ENCODE measurements around the gene MTREX. TPM values are rescaled to one million over a fixed set of nuclear protein-coding genes. Genes with fewer than 3 reads are reported as not detected.

MTREX gene
- total RNA-seq, 3 donors from 2014 or later, result 115 to 121 (median 117) TPM

DNA sequence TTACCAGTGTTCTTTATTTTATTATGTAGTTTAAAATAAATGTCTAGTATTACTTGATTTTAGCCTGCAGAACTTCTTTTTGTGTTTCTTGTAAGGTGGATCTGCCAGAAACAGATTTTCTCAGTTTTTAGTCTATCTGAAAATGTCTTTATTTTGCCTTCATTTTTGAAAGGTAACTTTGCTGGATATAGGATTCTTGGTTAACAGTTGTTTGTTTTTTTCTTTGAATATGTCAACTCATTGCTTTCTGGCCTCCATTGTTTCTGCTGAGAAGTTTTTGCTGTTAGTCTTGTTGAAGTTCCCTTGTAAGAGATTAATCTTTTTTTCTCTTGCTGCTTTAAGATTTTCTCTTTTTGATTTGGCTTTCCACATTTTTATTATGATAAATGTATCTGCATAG is 75.5 kb downstream of the MTREX start:
- Mint-ChIP-seq H3K9me3 (peaks cover 22% of the 10 kb centered on the region), H3K36me3 (ENCODE audit: insufficient read depth) (peaks cover 72% of the 10 kb centered on the region), H3K27me3 (ENCODE audit: low read depth) (no peaks in the 10 kb centered on the region), H3K4me1 (ENCODE audit: low read depth) (peaks cover 13% of the 10 kb centered on the region), H3K4me3 (no peak overlapping the region)
- DNase-seq (no peak), ATAC-seq (no peak)

DNA sequence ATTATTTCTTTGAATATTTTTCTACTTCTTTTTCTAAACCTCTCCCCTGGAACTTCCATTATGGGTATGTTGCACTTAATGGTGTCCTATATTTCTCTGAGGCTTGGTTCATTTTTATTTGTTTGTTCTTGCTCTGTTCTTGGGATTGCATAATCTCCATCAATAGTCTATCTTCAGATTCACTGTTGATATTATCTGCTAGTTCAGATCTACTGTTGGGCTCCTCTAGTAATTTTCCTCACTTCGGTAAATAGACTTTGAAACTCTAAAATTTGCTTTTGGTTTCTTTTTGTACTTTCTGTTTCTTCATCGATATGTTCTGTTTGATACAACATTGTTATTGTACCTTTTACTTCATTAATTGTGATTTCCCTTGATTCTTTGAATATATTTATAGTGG is 76.3 kb downstream of the MTREX start:
- Mint-ChIP-seq H3K4me1 (ENCODE audit: low read depth) (peaks cover 13% of the 10 kb centered on the region), H3K4me3 (peak overlapping the region; percentile 7), H3K36me3 (ENCODE audit: insufficient read depth) (peaks cover 70% of the 10 kb centered on the region), H3K9me3 (peaks cover 22% of the 10 kb centered on the region), H3K27me3 (ENCODE audit: low read depth) (no peaks in the 10 kb centered on the region)
- ATAC-seq (no peak), DNase-seq (no peak)

DNA sequence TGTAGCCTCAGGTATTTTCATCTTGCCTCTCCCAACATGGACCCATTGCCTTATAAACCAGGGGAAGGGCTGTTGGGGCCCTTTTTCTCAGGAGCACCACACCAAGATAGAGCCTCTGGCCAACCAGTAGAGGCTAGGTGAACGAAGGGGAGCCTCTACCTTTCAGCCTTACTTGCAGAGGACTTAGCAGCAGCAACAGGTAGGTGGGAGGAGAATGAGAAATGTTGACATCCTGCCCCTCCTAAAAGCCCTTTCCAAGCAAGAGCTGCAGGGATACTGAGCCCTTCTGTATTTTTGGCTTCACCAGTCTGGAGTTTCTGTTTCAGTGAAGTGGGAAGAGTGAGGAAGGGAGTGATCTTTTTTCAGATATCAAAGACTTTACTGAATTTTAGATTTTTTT is 77.4 kb downstream of the MTREX start:
- H3K27me3 Mint-ChIP-seq (ENCODE audit: low read depth), result no peaks in the 10 kb centered on the region

DNA sequence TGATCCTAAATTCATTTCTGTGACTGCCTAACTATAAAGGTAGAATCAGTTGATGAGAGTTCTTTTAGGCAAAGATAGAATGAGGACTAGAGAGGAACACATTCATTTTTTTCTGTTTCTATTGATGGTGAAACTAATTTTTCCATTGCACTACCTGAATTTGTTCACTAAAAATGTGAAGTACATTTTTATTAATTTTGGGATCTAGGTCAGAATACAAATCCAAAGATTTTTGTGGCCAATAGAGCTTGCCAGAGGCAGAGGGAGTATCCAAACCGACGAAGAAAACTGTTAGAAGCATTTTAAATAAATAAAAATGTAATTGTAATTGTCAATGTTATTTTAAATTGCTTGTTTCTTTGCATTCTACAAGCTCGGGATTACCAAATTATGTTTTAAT is 78.1 kb downstream of the MTREX start:
- ATAC-seq (no peak), DNase-seq (no peak)
- Mint-ChIP-seq H3K27me3 (ENCODE audit: low read depth) (no peaks in the 10 kb centered on the region), H3K9me3 (peaks cover 22% of the 10 kb centered on the region), H3K4me1 (ENCODE audit: low read depth) (peaks cover 13% of the 10 kb centered on the region), H3K36me3 (ENCODE audit: insufficient read depth) (peaks cover 69% of the 10 kb centered on the region), H3K4me3 (no peak overlapping the region)

More for the DNA sequence above, 77.4 kb downstream of the MTREX start:
- Mint-ChIP-seq H3K36me3 (ENCODE audit: insufficient read depth) (peaks cover 69% of the 10 kb centered on the region), H3K4me1 (ENCODE audit: low read depth) (peaks cover 13% of the 10 kb centered on the region), H3K4me3 (no peak overlapping the region), H3K9me3 (peaks cover 22% of the 10 kb centered on the region)
- DNase-seq (no peak), ATAC-seq (no peak)

DNA sequence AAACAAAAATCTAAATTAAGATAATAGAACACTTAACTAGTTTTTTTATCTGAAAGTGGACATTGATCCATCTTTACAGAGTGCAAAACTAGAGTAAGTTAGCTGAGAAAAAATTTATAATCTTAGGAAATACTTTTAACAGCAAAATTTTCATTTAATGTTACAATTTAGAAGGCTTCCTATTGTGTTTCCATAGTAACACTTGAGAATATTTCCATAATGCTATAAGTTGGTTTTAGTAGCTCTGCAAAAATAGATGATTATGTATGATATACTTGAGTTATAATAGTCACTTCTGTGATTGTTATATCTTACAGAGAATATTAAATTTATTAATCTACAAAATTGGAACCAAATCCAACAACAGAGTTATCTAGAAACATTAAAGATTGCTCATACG is 78.6 kb downstream of the MTREX start:
- Mint-ChIP-seq H3K27me3 (ENCODE audit: low read depth) (no peaks in the 10 kb centered on the region), H3K36me3 (ENCODE audit: insufficient read depth) (peaks cover 68% of the 10 kb centered on the region), H3K9me3 (peaks cover 19% of the 10 kb centered on the region), H3K4me3 (no peak overlapping the region), H3K4me1 (ENCODE audit: low read depth) (peaks cover 13% of the 10 kb centered on the region)
- no peak for ATAC-seq
- DNase-seq, result no peak

DNA sequence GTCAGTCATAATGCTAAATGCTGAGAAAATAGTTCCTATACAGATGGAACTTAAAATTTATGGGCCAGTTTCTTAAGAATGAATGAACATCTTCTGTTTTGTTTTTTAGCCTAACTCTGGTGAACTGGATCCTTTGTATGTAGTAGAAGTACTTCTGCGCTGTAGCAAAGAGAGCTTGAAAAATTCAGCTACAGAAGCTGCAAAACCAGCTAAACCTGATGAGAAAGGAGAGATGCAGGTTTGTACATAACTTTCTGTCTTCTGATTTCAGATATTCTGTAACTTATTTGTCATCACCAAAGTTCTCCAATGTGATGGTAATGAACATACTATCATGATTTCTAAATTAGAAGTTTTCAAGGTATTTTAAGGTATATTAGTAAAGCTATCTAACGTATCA is 80.1 kb downstream of the MTREX start:
- DNase-seq, result no peak
- Mint-ChIP-seq H3K36me3 (ENCODE audit: insufficient read depth) (peaks cover 68% of the 10 kb centered on the region), H3K27me3 (ENCODE audit: low read depth) (no peaks in the 10 kb centered on the region), H3K4me3 (no peak overlapping the region), H3K4me1 (ENCODE audit: low read depth) (peaks cover 13% of the 10 kb centered on the region), H3K9me3 (peaks cover 13% of the 10 kb centered on the region)
- no peak for ATAC-seq

DNA sequence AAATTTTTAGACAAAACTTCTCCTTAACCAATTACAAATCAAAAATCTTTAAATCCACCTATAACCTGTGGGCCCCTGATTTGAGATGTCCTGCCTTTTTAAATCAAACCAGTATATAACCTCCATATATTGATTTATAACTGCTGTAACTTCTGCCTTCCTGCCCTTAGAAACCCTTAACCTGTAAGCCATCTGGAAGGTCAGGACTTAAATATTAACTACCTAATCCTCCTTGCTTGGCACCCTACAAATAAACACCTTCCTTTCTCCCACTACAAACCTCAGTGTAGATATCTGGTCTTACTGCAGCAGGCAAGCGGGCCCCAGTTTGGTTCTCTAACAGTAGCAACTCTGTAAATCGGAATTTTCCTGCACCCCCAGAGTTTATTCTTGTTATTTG is 83.9 kb downstream of the MTREX start:
- Mint-ChIP-seq H3K36me3 (ENCODE audit: insufficient read depth) (peaks cover 58% of the 10 kb centered on the region), H3K9me3 (no peaks in the 10 kb centered on the region), H3K27me3 (ENCODE audit: low read depth) (no peaks in the 10 kb centered on the region), H3K4me3 (no peak overlapping the region), H3K4me1 (ENCODE audit: low read depth) (peaks cover 2% of the 10 kb centered on the region)
- ATAC-seq, result no peak
- no peak for DNase-seq

DNA sequence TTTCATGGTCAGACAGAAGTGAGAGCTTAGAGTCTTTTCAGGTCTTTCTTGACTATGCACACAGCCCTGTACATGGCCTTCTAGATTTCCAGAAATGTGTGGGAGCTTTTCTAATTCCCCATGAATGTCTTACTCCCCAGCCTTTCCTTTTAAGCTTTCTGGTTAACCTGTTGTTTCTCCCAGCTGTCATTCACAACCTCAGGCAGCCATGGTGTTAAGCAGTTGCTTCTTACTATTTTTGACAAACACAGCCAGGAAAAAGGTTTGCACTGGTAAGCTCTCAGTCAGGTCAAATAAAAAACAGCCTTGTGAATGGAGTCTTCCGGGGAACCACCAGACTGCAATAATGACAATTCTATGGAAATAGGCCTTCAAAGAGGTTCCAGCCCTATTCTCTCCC is 84.9 kb downstream of the MTREX start:
- no peaks in the 10 kb centered on the region for H3K27me3 Mint-ChIP-seq (ENCODE audit: low read depth)
- no peaks in the 10 kb centered on the region for H3K9me3 Mint-ChIP-seq
- ATAC-seq (no peak), DNase-seq (no peak)
- no peak overlapping the region for H3K4me3 Mint-ChIP-seq
- peaks cover 60% of the 10 kb centered on the region for H3K36me3 Mint-ChIP-seq (ENCODE audit: insufficient read depth)
- peaks cover 2% of the 10 kb centered on the region for H3K4me1 Mint-ChIP-seq (ENCODE audit: low read depth)

DNA sequence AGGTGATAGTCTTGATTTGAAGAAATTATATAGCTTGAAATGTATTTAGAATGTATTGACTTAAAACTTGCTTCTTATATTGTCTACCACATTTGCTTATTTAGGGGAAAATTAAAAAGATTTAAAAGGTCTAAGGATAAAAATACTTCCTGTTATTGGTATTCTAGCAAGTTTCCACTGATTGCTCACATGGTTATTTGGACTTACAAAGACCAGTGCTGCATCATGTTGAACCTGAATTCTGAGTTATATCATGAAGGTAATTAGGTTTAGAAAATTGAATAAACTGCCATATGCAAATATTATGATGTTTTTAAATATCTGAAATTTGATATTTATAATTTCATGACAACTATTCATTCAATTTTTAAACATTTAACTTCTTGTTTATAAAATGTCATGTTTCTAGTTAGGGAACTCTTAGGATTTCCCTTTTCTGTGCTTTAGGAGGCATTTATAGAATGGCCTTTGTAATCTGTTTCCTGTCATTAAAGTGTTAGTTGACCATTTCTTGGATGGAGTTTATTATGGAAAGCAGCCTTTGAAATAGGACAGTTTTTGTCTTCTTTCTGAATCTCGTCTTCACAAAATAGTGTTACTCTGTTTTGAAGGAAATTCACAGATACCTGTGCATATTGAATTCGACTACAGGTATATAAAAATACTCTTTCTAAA is 85.8 kb downstream of the MTREX start:
- H3K4me3 Mint-ChIP-seq, result no peak overlapping the region
- DNase-seq (no peak), ATAC-seq (no peak)
- H3K36me3 Mint-ChIP-seq (ENCODE audit: insufficient read depth), result peaks cover 55% of the 10 kb centered on the region
- H3K9me3 Mint-ChIP-seq, result no peaks in the 10 kb centered on the region
- peaks cover 2% of the 10 kb centered on the region for H3K4me1 Mint-ChIP-seq (ENCODE audit: low read depth)
- no peaks in the 10 kb centered on the region for H3K27me3 Mint-ChIP-seq (ENCODE audit: low read depth)

DNA sequence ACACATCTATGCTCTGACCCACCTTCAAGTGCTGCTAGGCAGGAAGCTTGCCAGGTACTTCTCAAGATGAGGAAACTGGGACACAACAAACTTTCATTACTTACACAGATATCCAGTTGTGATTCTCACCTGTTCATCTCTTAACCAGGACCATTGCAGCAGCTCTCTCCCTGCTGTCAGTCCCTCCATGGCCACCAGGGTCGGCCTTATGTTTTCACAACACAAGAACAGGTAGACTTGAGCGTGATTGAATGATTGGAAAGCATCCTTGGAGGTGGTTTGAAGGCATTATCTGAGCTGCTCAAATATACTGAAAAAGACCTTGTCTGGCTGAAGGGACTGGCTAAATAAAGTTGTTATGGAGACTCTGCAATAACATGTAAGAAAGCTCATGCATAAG is 94.4 kb downstream of the MTREX start:
- H3K9me3 Mint-ChIP-seq, result no peaks in the 10 kb centered on the region
- ATAC-seq (no peak), DNase-seq (no peak)
- H3K27me3 Mint-ChIP-seq (ENCODE audit: low read depth), result no peaks in the 10 kb centered on the region
- no peaks in the 10 kb centered on the region for H3K4me1 Mint-ChIP-seq (ENCODE audit: low read depth)
- no peak overlapping the region for H3K4me3 Mint-ChIP-seq
- peaks cover 26% of the 10 kb centered on the region for H3K36me3 Mint-ChIP-seq (ENCODE audit: insufficient read depth)

DNA sequence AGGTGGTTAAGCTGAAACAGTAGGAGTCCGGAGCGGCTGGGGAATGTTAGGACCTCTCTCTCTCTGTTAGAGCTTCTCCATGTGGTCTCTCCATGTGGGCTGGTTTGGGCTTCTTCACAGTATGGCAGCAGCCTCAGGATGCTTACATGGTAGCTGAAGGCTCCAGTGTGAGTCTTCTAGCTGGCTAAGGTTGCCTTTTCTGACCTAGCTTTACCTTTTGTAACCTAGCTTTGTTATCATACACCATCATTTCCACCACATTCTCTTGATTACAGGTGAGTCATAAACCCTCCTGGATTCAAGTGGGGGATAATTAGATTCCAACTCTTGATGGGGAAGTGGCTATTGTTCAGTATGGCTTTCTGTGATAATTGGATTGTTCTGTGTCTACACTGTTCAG is 98.5 kb downstream of the MTREX start:
- H3K4me3 Mint-ChIP-seq, result no peak overlapping the region
- H3K27me3 Mint-ChIP-seq (ENCODE audit: low read depth), result no peaks in the 10 kb centered on the region
- DNase-seq, result no peak
- peaks cover 34% of the 10 kb centered on the region for H3K36me3 Mint-ChIP-seq (ENCODE audit: insufficient read depth)
- H3K4me1 Mint-ChIP-seq (ENCODE audit: low read depth), result peaks cover 5% of the 10 kb centered on the region
- ATAC-seq, result no peak
- no peaks in the 10 kb centered on the region for H3K9me3 Mint-ChIP-seq

DNA sequence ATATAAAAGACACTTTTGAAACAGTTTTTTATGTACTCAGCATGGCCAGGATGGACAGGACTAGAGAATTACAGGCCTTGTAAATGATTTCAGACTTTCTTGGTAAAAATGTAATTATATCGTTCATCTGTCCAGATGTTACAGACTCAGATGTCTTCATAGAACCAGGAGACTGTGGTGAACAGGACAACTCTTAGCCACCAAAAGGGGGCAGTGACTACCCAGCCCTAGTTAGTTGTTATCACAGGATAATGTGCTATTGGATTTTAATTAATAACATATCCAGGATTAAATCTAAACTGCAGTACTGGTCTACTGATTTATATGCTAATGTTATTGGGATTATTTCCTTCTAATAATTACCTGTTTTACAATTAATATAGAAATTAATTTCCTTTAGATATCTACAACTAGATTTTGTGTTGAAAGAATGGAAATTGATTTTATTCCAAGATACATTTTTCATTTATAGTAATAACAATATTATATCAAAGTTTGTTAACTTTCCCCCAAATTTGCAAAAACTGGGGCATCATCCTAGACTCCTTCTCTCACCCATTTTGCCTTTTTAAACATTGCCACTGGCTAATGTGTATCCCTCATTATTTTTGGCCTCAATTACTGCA is 99.4 kb downstream of the MTREX start:
- H3K4me1 Mint-ChIP-seq (ENCODE audit: low read depth), result peaks cover 11% of the 10 kb centered on the region
- H3K9me3 Mint-ChIP-seq, result no peaks in the 10 kb centered on the region
- DNase-seq, result no peak
- ATAC-seq, result peak in 1 of 2 donors; percentile 38
- H3K4me3 Mint-ChIP-seq, result no peak overlapping the region
- H3K27me3 Mint-ChIP-seq (ENCODE audit: low read depth), result no peaks in the 10 kb centered on the region
- peaks cover 34% of the 10 kb centered on the region for H3K36me3 Mint-ChIP-seq (ENCODE audit: insufficient read depth)

DNA sequence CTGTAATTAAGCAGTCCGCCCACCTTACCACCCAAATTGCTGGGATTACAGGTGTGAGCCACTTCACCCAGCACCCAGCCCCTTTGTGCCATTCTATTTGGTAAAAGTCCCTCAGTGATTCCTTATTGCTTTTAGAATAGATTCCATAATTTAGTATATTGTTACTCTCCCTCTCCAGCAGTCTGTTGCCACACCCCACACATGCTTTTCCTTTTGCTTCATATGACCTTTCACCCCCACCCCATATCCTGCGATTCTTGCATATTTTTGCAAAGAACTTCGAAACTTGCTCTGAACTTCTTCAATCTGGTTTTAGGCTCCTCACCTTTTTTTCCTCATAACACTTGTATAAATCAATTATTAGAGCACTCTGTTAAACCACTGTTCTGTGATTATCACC is 100.2 kb downstream of the MTREX start:
- ATAC-seq (no peak), DNase-seq (no peak)
- H3K9me3 Mint-ChIP-seq, result no peaks in the 10 kb centered on the region
- H3K36me3 Mint-ChIP-seq (ENCODE audit: insufficient read depth), result peaks cover 37% of the 10 kb centered on the region
- peaks cover 12% of the 10 kb centered on the region for H3K4me1 Mint-ChIP-seq (ENCODE audit: low read depth)
- no peak overlapping the region for H3K4me3 Mint-ChIP-seq
- H3K27me3 Mint-ChIP-seq (ENCODE audit: low read depth), result no peaks in the 10 kb centered on the region

DNA sequence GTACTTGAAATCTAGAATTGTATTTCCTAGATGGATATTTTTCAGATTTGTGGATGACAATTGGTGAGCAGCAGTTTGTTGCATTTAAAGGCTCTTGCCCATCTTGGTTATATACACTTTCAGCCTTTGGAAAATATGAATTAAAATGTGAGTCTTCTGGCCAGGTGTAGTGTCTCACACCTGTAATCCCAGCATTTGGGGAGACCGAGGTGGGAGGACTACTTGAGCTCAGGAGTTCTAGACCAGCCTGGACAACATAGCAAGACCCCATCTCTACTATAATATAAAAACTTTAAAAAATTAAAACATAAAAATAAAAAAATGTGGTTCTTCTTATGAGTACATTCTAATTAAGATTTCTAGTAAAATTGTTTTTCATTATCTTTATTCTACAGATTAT is 102.0 kb downstream of the MTREX start:
- no peak overlapping the region for H3K4me3 Mint-ChIP-seq
- no peaks in the 10 kb centered on the region for H3K27me3 Mint-ChIP-seq (ENCODE audit: low read depth)
- no peak for DNase-seq
- peaks cover 31% of the 10 kb centered on the region for H3K36me3 Mint-ChIP-seq (ENCODE audit: insufficient read depth)
- no peaks in the 10 kb centered on the region for H3K9me3 Mint-ChIP-seq
- H3K4me1 Mint-ChIP-seq (ENCODE audit: low read depth), result peaks cover 12% of the 10 kb centered on the region
- ATAC-seq, result no peak

DNA sequence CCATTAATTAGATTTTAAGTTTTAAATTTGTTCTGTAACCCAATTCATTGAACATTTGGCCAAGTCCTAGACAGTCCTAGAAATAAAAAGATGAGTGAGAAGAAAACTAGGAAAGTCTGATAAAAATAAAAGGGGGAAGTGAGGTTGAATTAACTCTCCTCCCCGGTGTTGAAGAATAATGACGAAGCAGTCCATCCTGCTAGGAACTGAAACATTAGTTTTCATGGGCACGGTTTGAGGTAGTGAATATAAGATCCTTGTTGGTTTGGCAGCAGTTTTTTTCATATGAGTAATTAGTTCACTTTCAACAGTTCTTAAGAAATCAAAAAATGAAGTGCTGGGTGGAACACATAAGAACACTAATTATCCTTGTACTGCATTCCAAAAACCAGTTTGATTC is 103.1 kb downstream of the MTREX start:
- no peak for DNase-seq
- H3K36me3 Mint-ChIP-seq (ENCODE audit: insufficient read depth), result peaks cover 35% of the 10 kb centered on the region
- H3K4me1 Mint-ChIP-seq (ENCODE audit: low read depth), result peaks cover 19% of the 10 kb centered on the region
- ATAC-seq, result no peak
- H3K4me3 Mint-ChIP-seq, result no peak overlapping the region
- H3K27me3 Mint-ChIP-seq (ENCODE audit: low read depth), result no peaks in the 10 kb centered on the region
- no peaks in the 10 kb centered on the region for H3K9me3 Mint-ChIP-seq

Data from activated T-cell treated with anti-CD3 and anti-CD28 coated beads, Interleukin-2, amount 50 U/mL, for 4 hours (primary cell).